GM23338 (cell line): ENCODE results near the gene ADM2. TPM values are rescaled to one million over a fixed set of nuclear protein-coding genes. Genes with fewer than 3 reads are reported as not detected.

ENCODE experiments used
- ATAC-seq: fragments of 200-7000 bp; cut with Tn5 transposase; 3 replicates; pipeline ENCODE4 v1.9.1; 2020
- DNase-seq: peaks from one replicate; pipeline ENCODE4 v3.0.0-alpha.2; 2015; ENCODE audit warnings: low spot score
- H2AFZ ChIP-seq: fragments of 200-600 bp; sonication (generic); 2 replicates; pipeline ENCODE4 v1.8.0; 2016; ENCODE audit warnings: antibody characterized with exemption, mild to moderate bottlenecking, moderate library complexity
- H3F3A ChIP-seq: fragments of 200-600 bp; sonication (generic); replicated peaks from 2 replicates; pipeline ENCODE4 v1.8.0; 2017; ENCODE audit warnings: antibody characterized with exemption, mixed run types, low read depth
- H3K27ac ChIP-seq: fragments of 200-600 bp; sonication (generic); 2 replicates; pipeline ENCODE4 v1.6.1; 2016; ENCODE audit warnings: low read depth
- H3K27me3 ChIP-seq: fragments of 200-600 bp; sonication (generic); 2 replicates; pipeline ENCODE4 v1.8.0; 2016; ENCODE audit warnings: mild to moderate bottlenecking, mixed run types, moderate library complexity; ENCODE audit not compliant: insufficient read depth
- H3K36me3 ChIP-seq: fragments of 200-600 bp; sonication (generic); 2 replicates; pipeline ENCODE4 v1.8.0; 2016; ENCODE audit warnings: mild to moderate bottlenecking; ENCODE audit not compliant: insufficient read depth
- H3K4me1 ChIP-seq: fragments of 200-600 bp; sonication (generic); 2 replicates; pipeline ENCODE4 v1.8.0; 2016; ENCODE audit warnings: mild to moderate bottlenecking, moderate library complexity; ENCODE audit not compliant: insufficient read depth
- H3K4me2 ChIP-seq: fragments of 200-600 bp; sonication (generic); 2 replicates; pipeline ENCODE4 v1.7.1; 2017; ENCODE audit warnings: mixed run types
- H3K4me3 ChIP-seq: fragments of 200-600 bp; sonication (generic); 2 replicates; pipeline ENCODE4 v1.6.1; 2016; ENCODE audit warnings: mixed run types
- H3K79me2 ChIP-seq: fragments of 200-600 bp; sonication (generic); replicated peaks from 2 replicates; pipeline ENCODE4 v1.8.0; 2017; ENCODE audit warnings: mild to moderate bottlenecking; ENCODE audit not compliant: insufficient read depth
- H3K9me2 ChIP-seq: fragments of 200-600 bp; sonication (generic); 2 replicates; pipeline ENCODE4 v1.8.0; 2017; ENCODE audit not compliant: insufficient read depth
- H4K20me1 ChIP-seq: fragments of 200-600 bp; sonication (generic); replicated peaks from 2 replicates; pipeline ENCODE4 v1.8.0; 2017; ENCODE audit warnings: mild to moderate bottlenecking; ENCODE audit not compliant: insufficient read depth
- H3K27ac Mint-ChIP-seq: 2 replicates; pipeline ENCODE4 v1.8.0; 2020; ENCODE audit warnings: inconsistent platforms, mild to moderate bottlenecking, moderate library complexity, mixed read lengths
- H3K27me3 Mint-ChIP-seq: 3 replicates; pipeline ENCODE4 v1.8.0; 2022; ENCODE audit warnings: low read depth, mild to moderate bottlenecking, moderate library complexity, mixed read lengths, inconsistent platforms; ENCODE audit not compliant: insufficient read depth, poor library complexity
- H3K36me3 Mint-ChIP-seq: 3 replicates; pipeline ENCODE4 v1.8.0; 2021; ENCODE audit warnings: low read depth, mild to moderate bottlenecking, inconsistent platforms, moderate library complexity, mixed read lengths
- H3K4me1 Mint-ChIP-seq: 3 replicates; pipeline ENCODE4 v1.8.0; 2020; ENCODE audit warnings: mild to moderate bottlenecking, inconsistent platforms, mixed read lengths
- H3K4me3 Mint-ChIP-seq: 3 replicates; pipeline ENCODE4 v1.8.0; 2021; ENCODE audit warnings: moderate library complexity, mild to moderate bottlenecking, inconsistent platforms, mixed read lengths
- H3K9me3 Mint-ChIP-seq: 3 replicates; pipeline ENCODE4 v1.8.0; 2020; ENCODE audit warnings: moderate library complexity, mild to moderate bottlenecking, inconsistent platforms, mixed read lengths
- CREB1 ChIP-seq: fragments of 250-450 bp; sonication (Bioruptor Pico); IDR thresholded peaks from 2 replicates; pipeline ENCODE4 v1.5.0; 2020; ENCODE audit warnings: low read depth, mild to moderate bottlenecking, moderate library complexity
- EZH2phosphoT487 ChIP-seq: fragments of 200-600 bp; sonication (generic); IDR thresholded peaks from one replicate; pipeline ENCODE4 v1.8.1; 2018; ENCODE audit warnings: antibody characterized with exemption; ENCODE audit not compliant: unreplicated experiment
- JUNB ChIP-seq: IDR thresholded peaks from one replicate; pipeline ENCODE4 v1.6.1; 2016; ENCODE audit warnings: antibody characterized with exemption; ENCODE audit not compliant: unreplicated experiment
- POLR2AphosphoS5 ChIP-seq: IDR thresholded peaks from 2 replicates; pipeline ENCODE4 v1.6.1; 2016; ENCODE audit warnings: antibody characterized with exemption, low read depth
- REST ChIP-seq: IDR thresholded peaks from one replicate; pipeline ENCODE4 v1.6.1; 2018; ENCODE audit warnings: antibody characterized with exemption; ENCODE audit not compliant: unreplicated experiment
- ZNF331 ChIP-seq: fragments of 250-450 bp; sonication (Bioruptor Pico); IDR thresholded peaks from 2 replicates; pipeline ENCODE4 v1.5.0; 2020; ENCODE audit warnings: low read depth, mild to moderate bottlenecking, moderate library complexity
- polyA plus RNA-seq: library from polyadenylated mRNA; unstranded; fragments of >200 nt; fragmentation: Nextera tagmentation; extraction: Ambion mirVana; gene quantifications from 2 replicates; pipeline ENCODE4 v1.2.1, GENCODE V29; 2016
- total RNA-seq: library from RNA; depleted of rRNA; stranded (reverse); fragments of >200 nt; shearing (Covaris generic); gene quantifications from 2 replicates; pipeline ENCODE4 v1.2.3, GENCODE V29; 2014
- TF ChIP-seq, protein P1 (sequence below): fragments of 250-450 bp; sonication (Bioruptor Pico); IDR thresholded peaks from 2 replicates; pipeline ENCODE4 v1.5.0; 2020; ENCODE audit warnings: mild to moderate bottlenecking, moderate library complexity

Gene ADM2
- total and polyA plus RNA-seq, 2 experiments from 2014 or later = 3.3 to 7.1 TPM

GRCh38 chr22:50507991-50508884 lies 26.9 kb downstream of the ADM2 start, which contains the start of gene NCAPH2:
Gene NCAPH2, plus strand, starts transcription at chr22:50508224. Its CDS starts 114 bp downstream, at chr22:50508338.
- Mint-ChIP-seq H3K27ac (peak within 1 kb of the TSS; percentile 98), H3K4me1 (peaks cover 10% of the 10 kb centered on the region), H3K27me3 (peaks cover 8% of the 10 kb centered on the region), H3K9me3 (no peaks in the 10 kb centered on the region), H3K36me3 (no peaks in the 10 kb centered on the region; the same call in 2 of the 3 replicates), H3K4me3 (peak within 1 kb of the TSS; percentile 93)
- H3K4me2 ChIP-seq = peak within 1 kb of the TSS; percentile 97
- peak; percentile 42 for ATAC-seq
- peak within 1 kb of the TSS; percentile 90 for H2AFZ ChIP-seq
- H3F3A ChIP-seq = 0 out of 2 replicates have a peak, but pooled peaks cover 6% of the 10 kb centered on the region
- H4K20me1 ChIP-seq = peaks cover 29% of the 10 kb centered on the region
- peak within 1 kb of the TSS; percentile 95 for H3K4me3 ChIP-seq
- TF ChIP-seq CREB1 (CRISPR knock-in tag) (peak; percentile 98), POLR2AphosphoS5 (peak; percentile 82), EZH2phosphoT487 (no peak)
- DNase-seq = peak; percentile 98
- H3K27ac ChIP-seq = peak within 1 kb of the TSS; percentile 86; the same call in 1 of the 2 replicates
- no peaks in the 10 kb centered on the region for H3K9me2 ChIP-seq
- peaks cover 43% of the 10 kb centered on the region for H3K79me2 ChIP-seq
- no peaks in the 10 kb centered on the region for H3K27me3 ChIP-seq
- peaks cover 7% of the 10 kb centered on the region for H3K4me1 ChIP-seq
- no peaks in the 10 kb centered on the region for H3K36me3 ChIP-seq

DNA sequence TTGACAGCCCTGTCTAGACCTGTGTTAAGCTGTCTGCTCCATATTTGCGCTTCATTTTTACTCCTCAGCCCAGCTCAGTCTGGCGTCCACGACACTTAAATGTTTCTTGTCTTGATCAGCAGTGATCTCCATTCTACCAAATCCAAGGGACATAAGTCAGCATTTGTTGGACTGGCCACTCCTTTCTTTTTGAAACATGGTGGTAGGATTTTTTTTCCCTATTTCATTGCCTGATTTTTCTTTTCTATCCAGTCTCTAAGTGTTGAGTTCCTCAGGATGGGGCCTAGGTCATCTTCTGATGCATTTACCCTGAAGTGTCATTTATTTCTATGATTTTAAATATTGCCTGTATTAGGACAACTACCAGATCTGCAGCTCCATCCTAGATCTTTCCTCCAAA lies 27.6 kb downstream of the ADM2 start:
- Histone ChIP-seq H3K36me3 (no peaks in the 10 kb centered on the region), H3K4me2 (peak overlapping the region; percentile 97), H4K20me1 (peaks cover 30% of the 10 kb centered on the region), H3K4me1 (peaks cover 7% of the 10 kb centered on the region), H3K79me2 (peaks cover 49% of the 10 kb centered on the region), H3K27ac (no peak overlapping the region), H3K27me3 (no peaks in the 10 kb centered on the region), H3K4me3 (peak overlapping the region; percentile 87), H2AFZ (no peak overlapping the region), H3K9me2 (no peaks in the 10 kb centered on the region), H3F3A (0 out of 2 replicates have a peak, but pooled peaks cover 6% of the 10 kb centered on the region)
- Mint-ChIP-seq H3K27ac (peak overlapping the region; percentile 90), H3K9me3 (no peaks in the 10 kb centered on the region), H3K27me3 (peaks cover 8% of the 10 kb centered on the region), H3K4me3 (peak overlapping the region; percentile 87), H3K4me1 (peaks cover 10% of the 10 kb centered on the region), H3K36me3 (no peaks in the 10 kb centered on the region; the same call in 2 of the 3 replicates)
- TF ChIP-seq, protein P1, sequence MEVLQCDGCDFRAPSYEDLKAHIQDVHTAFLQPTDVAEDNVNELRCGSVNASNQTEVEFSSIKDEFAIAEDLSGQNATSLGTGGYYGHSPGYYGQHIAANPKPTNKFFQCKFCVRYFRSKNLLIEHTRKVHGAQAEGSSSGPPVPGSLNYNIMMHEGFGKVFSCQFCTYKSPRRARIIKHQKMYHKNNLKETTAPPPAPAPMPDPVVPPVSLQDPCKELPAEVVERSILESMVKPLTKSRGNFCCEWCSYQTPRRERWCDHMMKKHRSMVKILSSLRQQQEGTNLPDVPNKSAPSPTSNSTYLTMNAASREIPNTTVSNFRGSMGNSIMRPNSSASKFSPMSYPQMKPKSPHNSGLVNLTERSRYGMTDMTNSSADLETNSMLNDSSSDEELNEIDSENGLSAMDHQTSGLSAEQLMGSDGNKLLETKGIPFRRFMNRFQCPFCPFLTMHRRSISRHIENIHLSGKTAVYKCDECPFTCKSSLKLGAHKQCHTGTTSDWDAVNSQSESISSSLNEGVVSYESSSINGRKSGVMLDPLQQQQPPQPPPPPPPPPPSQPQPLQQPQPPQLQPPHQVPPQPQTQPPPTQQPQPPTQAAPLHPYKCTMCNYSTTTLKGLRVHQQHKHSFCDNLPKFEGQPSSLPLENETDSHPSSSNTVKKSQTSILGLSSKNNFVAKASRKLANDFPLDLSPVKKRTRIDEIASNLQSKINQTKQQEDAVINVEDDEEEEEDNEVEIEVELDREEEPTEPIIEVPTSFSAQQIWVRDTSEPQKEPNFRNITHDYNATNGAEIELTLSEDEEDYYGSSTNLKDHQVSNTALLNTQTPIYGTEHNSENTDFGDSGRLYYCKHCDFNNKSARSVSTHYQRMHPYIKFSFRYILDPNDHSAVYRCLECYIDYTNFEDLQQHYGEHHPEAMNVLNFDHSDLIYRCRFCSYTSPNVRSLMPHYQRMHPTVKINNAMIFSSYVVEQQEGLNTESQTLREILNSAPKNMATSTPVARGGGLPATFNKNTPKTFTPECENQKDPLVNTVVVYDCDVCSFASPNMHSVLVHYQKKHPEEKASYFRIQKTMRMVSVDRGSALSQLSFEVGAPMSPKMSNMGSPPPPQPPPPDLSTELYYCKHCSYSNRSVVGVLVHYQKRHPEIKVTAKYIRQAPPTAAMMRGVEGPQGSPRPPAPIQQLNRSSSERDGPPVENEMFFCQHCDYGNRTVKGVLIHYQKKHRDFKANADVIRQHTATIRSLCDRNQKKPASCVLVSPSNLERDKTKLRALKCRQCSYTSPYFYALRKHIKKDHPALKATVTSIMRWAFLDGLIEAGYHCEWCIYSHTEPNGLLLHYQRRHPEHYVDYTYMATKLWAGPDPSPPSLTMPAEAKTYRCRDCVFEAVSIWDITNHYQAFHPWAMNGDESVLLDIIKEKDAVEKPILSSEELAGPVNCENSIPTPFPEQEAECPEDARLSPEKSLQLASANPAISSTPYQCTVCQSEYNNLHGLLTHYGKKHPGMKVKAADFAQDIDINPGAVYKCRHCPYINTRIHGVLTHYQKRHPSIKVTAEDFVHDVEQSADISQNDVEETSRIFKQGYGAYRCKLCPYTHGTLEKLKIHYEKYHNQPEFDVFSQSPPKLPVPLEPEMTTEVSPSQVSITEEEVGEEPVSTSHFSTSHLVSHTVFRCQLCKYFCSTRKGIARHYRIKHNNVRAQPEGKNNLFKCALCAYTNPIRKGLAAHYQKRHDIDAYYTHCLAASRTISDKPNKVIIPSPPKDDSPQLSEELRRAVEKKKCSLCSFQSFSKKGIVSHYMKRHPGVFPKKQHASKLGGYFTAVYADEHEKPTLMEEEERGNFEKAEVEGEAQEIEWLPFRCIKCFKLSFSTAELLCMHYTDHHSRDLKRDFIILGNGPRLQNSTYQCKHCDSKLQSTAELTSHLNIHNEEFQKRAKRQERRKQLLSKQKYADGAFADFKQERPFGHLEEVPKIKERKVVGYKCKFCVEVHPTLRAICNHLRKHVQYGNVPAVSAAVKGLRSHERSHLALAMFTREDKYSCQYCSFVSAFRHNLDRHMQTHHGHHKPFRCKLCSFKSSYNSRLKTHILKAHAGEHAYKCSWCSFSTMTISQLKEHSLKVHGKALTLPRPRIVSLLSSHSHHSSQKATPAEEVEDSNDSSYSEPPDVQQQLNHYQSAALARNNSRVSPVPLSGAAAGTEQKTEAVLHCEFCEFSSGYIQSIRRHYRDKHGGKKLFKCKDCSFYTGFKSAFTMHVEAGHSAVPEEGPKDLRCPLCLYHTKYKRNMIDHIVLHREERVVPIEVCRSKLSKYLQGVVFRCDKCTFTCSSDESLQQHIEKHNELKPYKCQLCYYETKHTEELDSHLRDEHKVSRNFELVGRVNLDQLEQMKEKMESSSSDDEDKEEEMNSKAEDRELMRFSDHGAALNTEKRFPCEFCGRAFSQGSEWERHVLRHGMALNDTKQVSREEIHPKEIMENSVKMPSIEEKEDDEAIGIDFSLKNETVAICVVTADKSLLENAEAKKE (CRISPR knock-in tag) = no peak
- TF ChIP-seq JUNB (no peak), ZNF331 (CRISPR knock-in tag) (no peak), REST (no peak)
- no peak for DNase-seq
- no peak for ATAC-seq
